T-helper 2 cell treated with Interferon-gamma antibody and Interleukin-4, amounts not matched to agents 5 μg/mL and 100 μg/mL, for 36 hours (primary cell): ENCODE data around the gene AP3S1.
"Not testable (repeated sequence)": the region's sequence is repeated elsewhere in the genome, so short reads cannot be mapped to it uniquely, and the experiment has no call there.

Experiments used
- DNase-seq: peaks from one replicate; pipeline ENCODE4 v3.0.0; 2021; ENCODE audit warnings: low spot score
- H3K27ac Mint-ChIP-seq: one replicate; pipeline ENCODE4 v1.8.0; 2021; ENCODE audit warnings: mild to moderate bottlenecking, mixed read lengths
- H3K27me3 Mint-ChIP-seq: one replicate; pipeline ENCODE4 v1.8.0; 2021; ENCODE audit warnings: low read depth, mixed read lengths
- H3K36me3 Mint-ChIP-seq: one replicate; pipeline ENCODE4 v1.8.0; 2021; ENCODE audit warnings: low read depth, mixed read lengths
- H3K4me1 Mint-ChIP-seq: one replicate; pipeline ENCODE4 v1.8.0; 2021; ENCODE audit warnings: low read depth, mixed read lengths
- H3K4me3 Mint-ChIP-seq: one replicate; pipeline ENCODE4 v1.8.0; 2022; ENCODE audit warnings: mild to moderate bottlenecking, moderate library complexity, mixed read lengths
- H3K9me3 Mint-ChIP-seq: one replicate; pipeline ENCODE4 v1.8.0; 2021; ENCODE audit warnings: mixed read lengths

The AP3S1 gene

GRCh38 chr5:115859378-115859777 is 17.6 kb downstream of the AP3S1 start:
- no peak overlapping the region for H3K27ac Mint-ChIP-seq
- no peak for DNase-seq
- no peaks in the 10 kb centered on the region for H3K27me3 Mint-ChIP-seq
- H3K9me3 Mint-ChIP-seq = no peaks in the 10 kb centered on the region
- H3K4me3 Mint-ChIP-seq = no peak overlapping the region
- peaks cover 14% of the 10 kb centered on the region for H3K4me1 Mint-ChIP-seq
- H3K36me3 Mint-ChIP-seq = peaks cover 5% of the 10 kb centered on the region

- no peaks in the 10 kb centered on the region for H3K27me3 Mint-ChIP-seq
- no peak overlapping the region for H3K27ac Mint-ChIP-seq
- DNase-seq = no peak
- H3K36me3 Mint-ChIP-seq = peaks cover 13% of the 10 kb centered on the region
- peaks cover 5% of the 10 kb centered on the region for H3K4me1 Mint-ChIP-seq
- H3K9me3 Mint-ChIP-seq = no peaks in the 10 kb centered on the region
- H3K4me3 Mint-ChIP-seq = no peak overlapping the region
Observed at GRCh38 chr5:115869256-115869795, 27.6 kb downstream of the AP3S1 start.

GRCh38 chr5:115872447-115872846 is 30.7 kb downstream of the AP3S1 start:
- Mint-ChIP-seq H3K4me3 (no peak overlapping the region), H3K9me3 (no peaks in the 10 kb centered on the region), H3K4me1 (peaks cover 3% of the 10 kb centered on the region), H3K27me3 (no peaks in the 10 kb centered on the region), H3K36me3 (peaks cover 22% of the 10 kb centered on the region), H3K27ac (no peak overlapping the region)
- DNase-seq = no peak

GRCh38 chr5:115873392-115873791 is 31.7 kb downstream of the AP3S1 start:
- H3K4me1 Mint-ChIP-seq = no peaks in the 10 kb centered on the region
- H3K27ac Mint-ChIP-seq = no peak overlapping the region
- peaks cover 27% of the 10 kb centered on the region for H3K36me3 Mint-ChIP-seq
- H3K9me3 Mint-ChIP-seq = peaks cover 4% of the 10 kb centered on the region
- H3K27me3 Mint-ChIP-seq = no peaks in the 10 kb centered on the region
- DNase-seq = no peak
- no peak overlapping the region for H3K4me3 Mint-ChIP-seq

- peaks cover 34% of the 10 kb centered on the region for H3K36me3 Mint-ChIP-seq
- no peak overlapping the region for H3K4me3 Mint-ChIP-seq
- peaks cover 4% of the 10 kb centered on the region for H3K9me3 Mint-ChIP-seq
- H3K27ac Mint-ChIP-seq = no peak overlapping the region
- no peak for DNase-seq
- H3K4me1 Mint-ChIP-seq = no peaks in the 10 kb centered on the region
- no peaks in the 10 kb centered on the region for H3K27me3 Mint-ChIP-seq
Observed at GRCh38 chr5:115875447-115875846, 33.7 kb downstream of the AP3S1 start.

GRCh38 chr5:115877342-115877741 is 35.6 kb downstream of the AP3S1 start:
- not testable (repeated sequence) for H3K4me3 Mint-ChIP-seq, H3K27ac Mint-ChIP-seq, DNase-seq, H3K4me1 Mint-ChIP-seq, H3K9me3 Mint-ChIP-seq, H3K27me3 Mint-ChIP-seq
- peaks cover 31% of the 10 kb centered on the region for H3K36me3 Mint-ChIP-seq

GRCh38 chr5:115882434-115882833 is 40.7 kb downstream of the AP3S1 start:
- H3K27ac Mint-ChIP-seq, H3K4me3 Mint-ChIP-seq, H3K27me3 Mint-ChIP-seq, H3K4me1 Mint-ChIP-seq, DNase-seq, H3K9me3 Mint-ChIP-seq: not testable (repeated sequence)
- peaks cover 25% of the 10 kb centered on the region for H3K36me3 Mint-ChIP-seq

- no peaks in the 10 kb centered on the region for H3K9me3 Mint-ChIP-seq
- H3K4me3 Mint-ChIP-seq = no peak overlapping the region
- no peak for DNase-seq
- H3K36me3 Mint-ChIP-seq = peaks cover 13% of the 10 kb centered on the region
- H3K27me3 Mint-ChIP-seq = no peaks in the 10 kb centered on the region
- H3K4me1 Mint-ChIP-seq = no peaks in the 10 kb centered on the region
- H3K27ac Mint-ChIP-seq = no peak overlapping the region
Observed at GRCh38 chr5:115884704-115885103, 43.0 kb downstream of the AP3S1 start.

- peaks cover 13% of the 10 kb centered on the region for H3K36me3 Mint-ChIP-seq
- DNase-seq, H3K9me3 Mint-ChIP-seq, H3K4me3 Mint-ChIP-seq, H3K27me3 Mint-ChIP-seq, H3K27ac Mint-ChIP-seq, H3K4me1 Mint-ChIP-seq: not testable (repeated sequence)
Observed at GRCh38 chr5:115885208-115885607, 43.5 kb downstream of the AP3S1 start.

GRCh38 chr5:115888027-115888426 is 46.3 kb downstream of the AP3S1 start:
- Mint-ChIP-seq H3K36me3 (peaks cover 5% of the 10 kb centered on the region), H3K27ac (no peak overlapping the region), H3K4me3 (no peak overlapping the region), H3K4me1 (no peaks in the 10 kb centered on the region), H3K9me3 (no peaks in the 10 kb centered on the region), H3K27me3 (no peaks in the 10 kb centered on the region)
- DNase-seq = no peak

GRCh38 chr5:115892021-115892420 is 50.3 kb downstream of the AP3S1 start:
- Mint-ChIP-seq H3K27me3 (no peaks in the 10 kb centered on the region), H3K9me3 (no peaks in the 10 kb centered on the region), H3K4me3 (no peak overlapping the region), H3K4me1 (no peaks in the 10 kb centered on the region), H3K27ac (no peak overlapping the region), H3K36me3 (peaks cover 4% of the 10 kb centered on the region)
- no peak for DNase-seq

GRCh38 chr5:115894342-115894741 is 52.6 kb downstream of the AP3S1 start:
- no peaks in the 10 kb centered on the region for H3K9me3 Mint-ChIP-seq
- no peaks in the 10 kb centered on the region for H3K4me1 Mint-ChIP-seq
- no peak overlapping the region for H3K4me3 Mint-ChIP-seq
- no peak for DNase-seq
- no peak overlapping the region for H3K27ac Mint-ChIP-seq
- H3K27me3 Mint-ChIP-seq = no peaks in the 10 kb centered on the region
- peaks cover 7% of the 10 kb centered on the region for H3K36me3 Mint-ChIP-seq

GRCh38 chr5:115895821-115896220 is 54.1 kb downstream of the AP3S1 start:
- no peaks in the 10 kb centered on the region for H3K9me3 Mint-ChIP-seq
- H3K27ac Mint-ChIP-seq = no peak overlapping the region
- H3K27me3 Mint-ChIP-seq = no peaks in the 10 kb centered on the region
- H3K36me3 Mint-ChIP-seq = peaks cover 10% of the 10 kb centered on the region
- DNase-seq = no peak
- H3K4me3 Mint-ChIP-seq = no peak overlapping the region
- H3K4me1 Mint-ChIP-seq = no peaks in the 10 kb centered on the region

- DNase-seq = no peak
- Mint-ChIP-seq H3K27me3 (no peaks in the 10 kb centered on the region), H3K27ac (no peak overlapping the region), H3K4me3 (no peak overlapping the region), H3K4me1 (no peaks in the 10 kb centered on the region), H3K36me3 (peaks cover 10% of the 10 kb centered on the region), H3K9me3 (no peaks in the 10 kb centered on the region)
Observed at GRCh38 chr5:115898656-115899055, 56.9 kb downstream of the AP3S1 start.

GRCh38 chr5:115907177-115907576 is 65.4 kb downstream of the AP3S1 start:
- Mint-ChIP-seq H3K4me1 (no peaks in the 10 kb centered on the region), H3K36me3 (no peaks in the 10 kb centered on the region), H3K4me3 (no peak overlapping the region), H3K27me3 (no peaks in the 10 kb centered on the region), H3K9me3 (no peaks in the 10 kb centered on the region), H3K27ac (no peak overlapping the region)
- DNase-seq = no peak
